NCI-H1105 (cell line): Measurements from ENCODE around the gene GRIA3.
"Not testable (repeated sequence)": the region's sequence is repeated elsewhere in the genome, so short reads cannot be mapped to it uniquely, and the experiment has no call there.

Source experiments
- DNase-seq: peaks from one replicate; lab custom pipeline; 2025; lab: John Stamatoyannopoulos, UW

The GRIA3 gene

DNA sequence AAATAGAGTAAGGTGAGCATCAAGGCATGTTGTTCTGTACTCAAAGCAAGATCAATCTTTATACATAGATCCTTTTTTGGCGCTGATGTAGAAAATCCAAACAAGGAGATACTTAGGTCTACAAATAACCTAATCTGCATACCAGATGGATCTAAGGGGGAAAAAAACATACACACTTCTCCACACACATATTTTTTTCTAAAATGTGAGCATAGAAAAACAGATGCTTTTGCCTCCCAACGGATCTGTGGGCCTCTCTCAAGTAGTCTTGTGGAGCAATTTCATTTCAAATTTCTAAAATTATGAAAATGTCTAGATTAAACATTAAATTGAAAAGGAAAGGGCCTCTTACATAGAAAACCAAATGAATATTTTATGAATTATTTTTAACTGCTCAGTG, 166.1 kb downstream of the GRIA3 start:
- DNase-seq, result no peak

- DNase-seq, result no peak
Measured at GRCh38 chrX:123357941-123358340, 173.9 kb downstream of the GRIA3 start.

- no peak for DNase-seq
Measured at GRCh38 chrX:123358457-123358856, 174.4 kb downstream of the GRIA3 start.

DNA sequence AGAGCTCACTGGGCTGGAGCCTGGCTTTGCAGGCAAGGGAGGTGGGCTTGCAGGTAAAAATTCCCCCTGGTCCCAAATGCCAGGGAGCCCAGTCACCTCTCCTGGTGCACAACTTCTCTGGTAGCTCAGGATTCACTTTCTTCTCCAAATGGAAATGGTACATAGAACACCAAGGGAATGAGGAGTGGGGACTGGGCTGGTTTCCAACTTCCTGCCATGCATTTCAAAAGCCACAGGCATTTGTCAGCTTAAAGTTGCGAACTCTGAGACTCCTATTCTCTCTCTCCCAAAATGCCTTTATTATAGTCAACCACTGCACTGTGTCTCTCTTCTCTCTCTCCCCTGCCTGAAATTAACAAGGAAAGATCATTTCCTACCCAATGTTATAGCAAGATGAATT, 177.3 kb downstream of the GRIA3 start:
- DNase-seq, result no peak

GRCh38 chrX:123386196-123386595, 202.1 kb downstream of the GRIA3 start:
- DNase-seq, result not testable (repeated sequence)

DNA sequence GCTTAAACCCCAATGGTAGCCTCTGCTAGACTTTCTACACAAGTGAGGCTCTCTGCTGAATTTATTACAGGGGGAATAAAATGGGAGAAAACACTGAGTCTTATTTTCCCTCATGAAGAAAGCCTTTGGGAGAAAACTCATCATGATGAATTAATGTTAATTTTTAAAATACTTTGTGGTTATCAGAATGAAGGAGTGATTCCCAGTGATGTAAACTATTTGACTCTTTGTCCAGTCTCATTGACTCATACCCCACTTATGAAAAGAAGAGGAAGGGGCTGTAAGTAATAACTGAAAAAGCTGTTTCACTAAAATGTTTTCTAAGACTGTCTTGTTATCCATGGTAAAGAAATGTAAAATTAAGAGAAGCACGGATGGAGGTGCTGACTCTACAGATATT, 208.8 kb downstream of the GRIA3 start:
- DNase-seq, result no peak

DNA sequence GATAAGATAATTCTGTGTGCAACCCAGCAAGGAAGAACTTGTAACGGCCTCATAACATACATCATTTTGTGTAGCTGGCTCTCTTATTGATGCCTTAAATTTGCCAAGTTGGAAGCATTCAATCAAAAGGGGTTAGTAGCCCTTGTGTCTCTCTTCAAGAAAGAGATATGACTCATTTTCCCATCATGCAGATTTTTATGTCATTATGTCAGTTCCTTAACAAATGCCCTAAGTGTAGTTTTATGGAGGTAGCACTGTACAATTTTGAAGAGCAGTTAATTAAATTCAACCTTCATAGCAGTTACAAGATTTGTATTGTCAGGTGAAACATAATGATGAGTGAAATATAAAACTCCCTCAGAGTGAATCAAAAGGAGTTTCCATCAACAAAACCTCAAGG, 215.6 kb downstream of the GRIA3 start:
- DNase-seq, result no peak

DNA sequence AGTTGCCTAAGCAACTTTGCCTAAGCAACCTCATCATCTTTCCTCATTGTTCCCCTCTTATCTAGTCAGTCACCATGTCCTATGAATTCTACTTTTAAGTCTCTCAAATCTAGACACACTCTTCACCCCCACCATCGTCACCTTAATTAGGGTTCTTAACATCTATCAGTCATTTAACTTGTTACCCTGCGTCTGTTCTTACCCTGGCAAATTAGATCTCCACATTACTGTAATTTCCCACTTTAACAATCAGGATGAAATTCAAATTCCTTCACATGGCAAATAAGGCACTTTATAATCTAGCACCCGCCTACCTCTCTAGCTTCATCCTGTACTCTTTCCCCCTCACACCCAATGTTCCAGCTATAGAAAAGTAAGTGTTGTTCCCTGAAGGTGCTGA, 221.2 kb downstream of the GRIA3 start:
- no peak for DNase-seq

DNA sequence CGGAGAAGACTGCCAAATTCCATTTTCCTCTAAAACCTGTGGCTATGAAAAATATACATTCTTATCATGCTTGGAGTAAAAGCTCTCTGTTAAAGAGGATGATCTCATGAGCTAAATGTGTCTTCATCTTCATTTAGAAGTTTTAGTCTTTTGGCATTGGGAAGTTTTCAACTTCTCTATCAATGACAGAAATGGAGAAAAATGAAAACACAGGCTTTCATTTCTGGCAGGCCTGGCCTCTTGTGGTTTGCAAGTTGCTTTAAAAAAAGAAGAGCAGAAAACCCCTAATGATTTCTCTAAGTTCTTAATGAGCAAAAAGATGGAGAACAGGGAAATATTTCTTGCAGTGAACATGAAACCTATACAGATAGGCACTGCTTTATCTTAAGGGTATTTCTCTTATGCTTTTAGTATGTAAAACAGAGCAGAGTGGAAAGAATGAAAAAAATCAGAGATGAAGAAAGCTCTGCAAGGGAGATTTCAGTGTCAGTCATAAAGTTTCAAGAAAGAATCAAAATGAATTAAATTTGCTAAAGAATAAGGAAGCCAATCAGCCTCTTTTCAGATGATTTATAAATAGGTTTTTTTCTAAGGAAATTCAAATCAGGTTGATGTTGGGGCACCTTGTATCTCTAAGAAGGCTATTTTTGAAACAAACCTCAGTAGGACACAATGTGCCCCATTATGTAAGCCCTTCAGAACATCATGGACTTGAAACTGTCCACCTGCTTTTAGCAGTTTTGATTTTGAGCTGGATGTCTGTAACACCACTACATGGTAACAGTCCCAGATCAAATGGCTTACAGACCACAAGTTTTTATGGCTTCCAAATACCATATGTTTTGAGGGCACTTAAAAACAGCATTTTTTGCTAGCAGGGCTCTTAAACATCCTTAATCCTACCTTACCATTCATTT, 225.0 kb downstream of the GRIA3 start:
- no peak for DNase-seq

- DNase-seq, result no peak
Measured at GRCh38 chrX:123422875-123423274, 238.8 kb downstream of the GRIA3 start.

DNA sequence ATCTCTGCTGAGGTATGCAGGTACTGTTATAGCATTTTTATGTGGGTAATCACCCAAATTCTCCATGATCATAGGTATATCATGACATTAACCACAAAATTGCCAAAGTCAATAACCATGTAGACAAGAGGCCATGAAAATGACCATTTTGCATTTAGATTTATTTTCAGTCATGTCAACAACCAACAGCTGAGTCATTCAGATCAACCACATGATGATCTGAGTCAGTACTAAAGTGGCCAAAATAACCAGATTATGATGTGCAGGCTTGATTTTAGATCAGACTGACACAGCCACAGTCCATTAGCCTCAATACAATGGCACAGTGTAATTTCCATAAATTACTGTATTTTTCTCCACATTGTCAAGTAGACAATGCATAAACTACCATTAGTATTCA, 240.5 kb downstream of the GRIA3 start:
- no peak for DNase-seq

DNA sequence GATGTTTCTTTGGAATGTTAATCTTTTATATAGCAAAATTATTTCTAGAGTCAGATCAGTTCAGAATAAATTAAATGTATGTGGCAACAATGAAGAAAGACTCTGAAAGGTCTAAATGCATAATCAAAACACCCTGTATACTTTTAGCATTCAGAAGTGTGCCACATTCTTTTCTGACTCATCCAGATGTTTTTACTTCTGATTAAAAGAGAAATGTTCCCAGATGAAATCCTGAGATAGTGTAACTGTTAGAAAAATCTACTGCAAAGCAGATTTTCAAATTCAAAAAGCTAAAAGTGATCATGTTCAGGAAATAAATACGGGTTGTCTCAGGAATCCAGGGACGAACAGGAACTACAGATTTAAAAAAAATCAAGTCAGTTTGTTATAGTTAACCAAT, 241.4 kb downstream of the GRIA3 start:
- no peak for DNase-seq

- DNase-seq, result no peak
Measured at GRCh38 chrX:123425904-123426303, 241.8 kb downstream of the GRIA3 start.

DNA sequence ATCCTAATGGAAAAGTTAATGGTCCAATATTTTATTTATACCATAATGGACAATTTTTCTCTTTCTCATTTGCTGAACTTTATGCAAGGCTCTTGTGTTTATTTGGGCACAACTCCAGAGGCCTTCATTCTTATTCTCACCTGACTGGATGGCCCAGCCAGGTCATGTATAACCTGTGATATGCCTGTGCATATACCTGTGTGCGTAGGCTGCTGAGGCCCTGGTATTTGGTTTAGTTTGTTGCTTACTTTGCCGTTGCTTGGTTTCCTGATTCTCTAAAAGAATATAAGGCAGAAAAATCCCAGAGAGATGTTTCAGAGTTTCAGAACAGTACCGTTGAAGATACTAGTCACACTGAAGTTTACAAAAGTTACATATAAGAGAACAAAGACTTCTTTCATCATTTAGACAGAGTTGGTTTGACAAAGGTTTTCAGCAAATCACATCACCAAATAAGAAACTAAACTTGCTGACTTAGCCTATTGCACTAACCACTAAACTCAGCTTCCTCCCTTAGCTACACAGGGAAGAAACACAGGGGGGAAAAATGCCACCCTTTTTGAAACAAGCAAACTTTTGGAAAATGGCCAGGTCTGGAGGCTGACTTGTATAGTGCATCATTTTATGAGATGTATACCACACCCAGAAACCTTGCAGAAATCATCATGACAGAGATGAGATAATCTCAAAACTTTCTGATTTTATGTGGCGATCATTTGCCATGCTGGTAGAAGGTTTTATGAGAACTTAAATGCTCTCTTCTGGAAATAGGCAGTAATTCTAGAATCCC, 248.5 kb downstream of the GRIA3 start:
- DNase-seq, result no peak

DNA sequence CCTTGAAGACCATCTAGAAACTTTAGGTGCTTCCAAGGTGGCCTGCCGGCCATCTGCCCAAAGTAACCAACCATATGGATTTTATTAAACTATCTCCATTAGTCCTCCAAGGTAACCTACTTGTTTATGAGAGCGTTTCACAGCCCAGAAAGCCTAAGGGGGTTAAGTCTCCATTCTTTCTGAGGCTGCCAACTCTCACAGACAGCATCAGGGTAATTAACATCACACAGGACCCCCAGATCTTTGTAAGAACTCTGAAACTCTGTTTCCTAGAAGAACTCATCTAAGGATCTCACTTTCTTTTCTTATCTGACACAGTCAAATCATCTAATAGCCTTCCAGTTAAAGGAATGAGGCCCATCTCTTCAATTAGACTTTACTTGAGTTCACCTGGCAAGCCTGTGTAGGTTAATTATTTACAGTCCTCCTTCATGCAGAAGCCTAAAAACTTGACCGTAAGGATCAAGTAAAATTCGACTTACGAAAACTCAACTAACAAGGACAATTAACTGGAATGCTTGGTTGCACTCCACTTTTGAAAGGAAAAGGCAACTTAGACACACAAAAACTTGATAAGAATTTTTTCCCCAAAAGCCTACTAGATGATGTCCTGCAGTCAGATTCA, 252.5 kb downstream of the GRIA3 start:
- DNase-seq, result no peak

GRCh38 chrX:123439926-123440325, 255.8 kb downstream of the GRIA3 start:
- not testable (repeated sequence) for DNase-seq

GRCh38 chrX:123442764-123443163, 258.7 kb downstream of the GRIA3 start:
- DNase-seq, result no peak

DNA sequence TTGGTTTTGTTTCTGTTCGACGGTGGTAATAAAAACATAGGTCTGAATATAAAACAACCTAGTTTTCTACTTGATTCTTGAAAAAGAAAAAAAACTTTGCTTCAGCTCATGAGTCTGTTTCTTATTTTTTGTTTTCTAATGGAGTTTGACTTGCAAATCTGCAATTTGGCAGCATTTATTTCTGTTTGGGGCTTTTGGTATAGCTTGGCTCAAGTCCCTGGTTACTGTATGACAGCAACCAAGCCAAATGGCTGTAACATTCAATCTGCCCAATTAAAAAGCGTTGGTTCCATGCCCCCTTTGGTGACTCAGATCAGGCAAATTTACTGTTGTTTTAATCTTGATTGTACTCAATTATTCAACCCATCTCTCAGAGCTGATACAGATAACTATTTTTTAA, 263.4 kb downstream of the GRIA3 start:
- no peak for DNase-seq

GRCh38 chrX:123449335-123449734, 265.3 kb downstream of the GRIA3 start:
- no peak for DNase-seq

- no peak for DNase-seq
Measured at GRCh38 chrX:123450222-123450621, 266.1 kb downstream of the GRIA3 start.

DNA sequence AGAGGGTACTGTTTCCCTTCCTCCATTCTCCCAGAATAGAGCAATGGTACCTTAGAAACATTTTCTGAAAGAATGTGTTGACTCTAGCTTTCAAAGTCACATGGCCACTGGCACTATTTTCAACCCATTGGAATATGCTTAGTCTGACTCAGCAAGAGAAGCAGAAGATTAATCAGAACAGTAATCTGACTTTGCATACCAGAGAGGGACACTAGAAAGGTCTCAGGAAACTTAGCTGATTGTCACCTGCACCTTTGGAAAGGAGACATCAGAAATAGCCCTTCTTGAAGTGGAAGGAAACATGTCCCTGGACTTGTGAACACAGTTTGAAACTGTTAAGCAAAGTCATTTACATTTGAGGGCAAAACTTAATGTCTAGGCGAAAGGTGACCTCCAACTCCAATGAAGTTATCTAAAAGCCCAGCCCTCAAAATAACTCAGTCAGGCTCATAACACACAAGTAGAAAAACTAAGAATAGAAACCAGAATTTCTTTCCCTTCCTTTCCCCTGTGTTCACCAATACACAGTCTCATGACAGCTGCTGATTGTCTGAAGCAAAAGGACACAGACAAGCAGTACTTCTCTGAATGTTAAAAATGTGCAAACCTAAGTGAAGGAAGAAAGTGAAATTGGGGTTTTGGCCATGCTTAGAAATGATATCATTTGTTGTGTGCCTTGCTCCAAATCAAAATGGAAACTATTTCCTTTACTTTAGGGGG, 270.8 kb downstream of the GRIA3 start:
- DNase-seq, result no peak

DNA sequence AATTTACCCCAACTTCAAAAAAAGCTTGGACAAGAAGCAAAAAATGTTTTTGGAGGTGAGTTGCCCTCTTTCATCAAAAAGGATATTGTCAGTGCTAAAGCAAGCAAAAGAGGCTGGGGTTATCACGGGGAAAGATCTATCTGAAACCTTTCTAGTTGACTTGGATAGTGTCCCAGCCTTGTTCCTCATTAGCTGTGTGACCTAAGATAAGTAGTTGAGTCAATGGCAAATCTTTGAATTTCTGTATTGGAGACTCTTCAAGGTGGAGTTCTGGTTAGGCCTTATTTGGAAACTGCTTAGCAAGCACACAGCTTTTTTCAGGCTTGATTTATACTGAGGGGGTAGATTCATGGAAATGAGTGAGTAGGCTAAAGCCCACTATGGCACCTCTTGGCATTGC, 271.6 kb downstream of the GRIA3 start:
- no peak for DNase-seq
